Fibroblast of lung (primary cell): ENCODE results near the gene CCDC106.

Experiments
- EZH2 ChIP-seq: IDR thresholded peaks from 2 replicates; pipeline ENCODE4 v1.5.1; 2012; ENCODE audit warnings: low read length, control low read depth, mild to moderate bottlenecking; ENCODE audit errors: missing control alignments
- TF ChIP-seq, protein P1 (sequence below), 2 donors: IDR thresholded peaks in 1 of 2; conservative IDR thresholded peaks in 1 of 2; 1 replicate in 1 of 2; 2 replicates in 1 of 2; pipeline ENCODE4 v1.5.1; 2011 to 2012; ENCODE audit warnings: low read length in 2 of 2, control low read depth in 1 of 2, inconsistent platforms in 1 of 2, low read depth in 1 of 2, mild to moderate bottlenecking in 1 of 2

DNA sequence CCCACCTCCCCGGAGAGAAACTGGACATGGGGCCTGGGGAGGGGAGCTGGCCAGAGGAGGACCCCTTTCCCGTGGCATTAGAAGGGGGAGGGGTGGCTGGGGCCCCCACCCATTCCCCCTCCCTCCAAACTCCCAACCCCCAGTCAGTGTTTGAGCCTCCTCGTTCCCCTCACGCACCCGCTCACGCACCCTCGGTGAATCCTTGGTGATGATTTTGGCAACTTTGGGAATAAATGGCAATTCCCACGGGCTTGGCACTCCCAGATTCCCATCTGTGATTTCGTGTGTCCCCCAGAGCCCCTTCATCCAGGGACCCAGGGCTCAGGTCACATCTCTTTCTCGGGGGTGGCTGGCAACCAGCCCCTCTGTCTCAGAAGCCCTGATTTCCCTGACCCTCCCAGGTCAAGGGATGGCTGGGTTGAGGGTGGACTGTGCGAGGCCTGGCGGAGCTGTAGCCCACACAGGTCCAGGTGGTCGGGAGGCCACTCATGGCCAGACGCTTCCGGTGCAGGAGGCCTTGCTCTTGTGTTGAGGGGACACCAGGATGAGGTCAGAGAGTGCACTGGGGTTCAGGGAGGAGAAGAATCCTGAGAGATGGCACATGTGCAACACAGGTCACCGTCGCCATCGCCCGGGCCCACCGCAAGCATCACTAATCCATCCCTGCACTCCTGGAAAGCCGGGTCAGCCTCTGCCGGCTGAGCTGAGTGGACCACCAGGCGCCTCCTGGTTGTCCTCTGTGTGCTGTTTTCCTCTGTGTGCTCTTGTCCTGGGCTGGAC is 47.7 kb downstream of the CCDC106 start:
- TF ChIP-seq, protein P1, sequence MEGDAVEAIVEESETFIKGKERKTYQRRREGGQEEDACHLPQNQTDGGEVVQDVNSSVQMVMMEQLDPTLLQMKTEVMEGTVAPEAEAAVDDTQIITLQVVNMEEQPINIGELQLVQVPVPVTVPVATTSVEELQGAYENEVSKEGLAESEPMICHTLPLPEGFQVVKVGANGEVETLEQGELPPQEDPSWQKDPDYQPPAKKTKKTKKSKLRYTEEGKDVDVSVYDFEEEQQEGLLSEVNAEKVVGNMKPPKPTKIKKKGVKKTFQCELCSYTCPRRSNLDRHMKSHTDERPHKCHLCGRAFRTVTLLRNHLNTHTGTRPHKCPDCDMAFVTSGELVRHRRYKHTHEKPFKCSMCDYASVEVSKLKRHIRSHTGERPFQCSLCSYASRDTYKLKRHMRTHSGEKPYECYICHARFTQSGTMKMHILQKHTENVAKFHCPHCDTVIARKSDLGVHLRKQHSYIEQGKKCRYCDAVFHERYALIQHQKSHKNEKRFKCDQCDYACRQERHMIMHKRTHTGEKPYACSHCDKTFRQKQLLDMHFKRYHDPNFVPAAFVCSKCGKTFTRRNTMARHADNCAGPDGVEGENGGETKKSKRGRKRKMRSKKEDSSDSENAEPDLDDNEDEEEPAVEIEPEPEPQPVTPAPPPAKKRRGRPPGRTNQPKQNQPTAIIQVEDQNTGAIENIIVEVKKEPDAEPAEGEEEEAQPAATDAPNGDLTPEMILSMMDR (conservative IDR thresholded peaks at IDR 0.05 in 1 of 2, IDR thresholded peaks at IDR 0.05 in 1 of 2; ENCODE audit: low read depth in 1 of 2, low read length in 2 of 2), result no peak
- no peak for TF ChIP-seq EZH2
